HG02938 (cell line): ENCODE data around the gene PJVK.

Source experiments
- ATAC-seq: cut with Tn5 transposase; IDR thresholded peaks from one replicate; pipeline ENCODE4 v1.9.1; 2021; ENCODE audit warnings: mild to moderate bottlenecking, moderate library complexity; ENCODE audit not compliant: unreplicated experiment

The PJVK gene

GRCh38 chr2:178479758-178480226, 28.6 kb downstream of the PJVK start:
- ATAC-seq: no peak

GRCh38 chr2:178480227-178481181, 29.3 kb downstream of the PJVK start, which contains the start of gene PLEKHA3:
TSS of gene PLEKHA3 (plus strand) at chr2:178480457. CDS start at chr2:178480870, 413 bp downstream.
- peak; percentile 45 for ATAC-seq

- peak; percentile 41 for ATAC-seq
Measured at GRCh38 chr2:178482437-178482836, 31.3 kb downstream of the PJVK start.

GRCh38 chr2:178484245-178485041, 33.3 kb downstream of the PJVK start:
- no peak for ATAC-seq

- ATAC-seq: no peak
Measured at GRCh38 chr2:178485356-178485755, 34.2 kb downstream of the PJVK start.

GRCh38 chr2:178491612-178492011, 40.4 kb downstream of the PJVK start:
- ATAC-seq: no peak

GRCh38 chr2:178496049-178496448, 44.9 kb downstream of the PJVK start:
- ATAC-seq: no peak

- ATAC-seq: no peak
Measured at GRCh38 chr2:178498137-178498536, 47.0 kb downstream of the PJVK start.

GRCh38 chr2:178499640-178500039, 48.5 kb downstream of the PJVK start:
- ATAC-seq: no peak

- ATAC-seq: no peak
Measured at GRCh38 chr2:178502751-178503150, 51.6 kb downstream of the PJVK start.

GRCh38 chr2:178506101-178506500, 54.9 kb downstream of the PJVK start:
- ATAC-seq: no peak

GRCh38 chr2:178506524-178506923, 55.3 kb downstream of the PJVK start:
- no peak for ATAC-seq

- ATAC-seq: no peak
Measured at GRCh38 chr2:178506949-178507348, 55.8 kb downstream of the PJVK start.

- ATAC-seq: no peak
Measured at GRCh38 chr2:178508646-178509045, 57.5 kb downstream of the PJVK start.

- ATAC-seq: no peak
Measured at GRCh38 chr2:178510384-178510783, 59.2 kb downstream of the PJVK start.
